ENCODE data around the gene GMPR.

Gene GMPR

DNA sequence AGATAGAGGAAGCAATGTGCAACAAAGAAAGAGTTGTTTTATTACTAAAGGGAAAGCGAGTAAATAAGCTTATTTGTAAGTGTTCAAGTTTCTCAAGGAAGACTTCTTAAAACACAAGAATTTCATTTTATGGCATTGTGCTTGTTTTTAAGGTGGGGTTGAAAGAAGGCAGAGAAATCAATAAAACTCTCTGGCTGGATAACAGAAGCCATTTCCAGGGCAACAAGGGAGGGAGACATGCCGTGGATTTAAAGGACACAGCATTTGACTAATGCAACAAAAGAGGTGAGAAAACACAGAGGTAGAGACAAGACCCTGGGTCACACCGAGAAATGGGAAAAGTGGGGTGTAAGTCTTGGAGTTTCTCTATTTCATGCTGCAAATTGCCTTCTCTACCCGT is 28.8 kb upstream of the GMPR start:
- H3K4me3 ChIP-seq (ENCODE audit: control insufficient read depth, low read depth, low read length), result no peak overlapping the region
- no peak for TF ChIP-seq CTCF (IDR thresholded peaks at IDR 0.05; ENCODE audit: control insufficient read depth, insufficient read depth, low read depth, low read length, missing control alignments)
- no peak for DNase-seq (ENCODE audit: low read depth)

GRCh38 chr6:16212276-16212675 is 26.1 kb upstream of the GMPR start:
- DNase-seq (ENCODE audit: low read depth), result no peak
- TF ChIP-seq CTCF (IDR thresholded peaks at IDR 0.05; ENCODE audit: control insufficient read depth, insufficient read depth, low read depth, low read length, missing control alignments), result no peak
- no peak overlapping the region for H3K4me3 ChIP-seq (ENCODE audit: control insufficient read depth, low read depth, low read length)

DNA sequence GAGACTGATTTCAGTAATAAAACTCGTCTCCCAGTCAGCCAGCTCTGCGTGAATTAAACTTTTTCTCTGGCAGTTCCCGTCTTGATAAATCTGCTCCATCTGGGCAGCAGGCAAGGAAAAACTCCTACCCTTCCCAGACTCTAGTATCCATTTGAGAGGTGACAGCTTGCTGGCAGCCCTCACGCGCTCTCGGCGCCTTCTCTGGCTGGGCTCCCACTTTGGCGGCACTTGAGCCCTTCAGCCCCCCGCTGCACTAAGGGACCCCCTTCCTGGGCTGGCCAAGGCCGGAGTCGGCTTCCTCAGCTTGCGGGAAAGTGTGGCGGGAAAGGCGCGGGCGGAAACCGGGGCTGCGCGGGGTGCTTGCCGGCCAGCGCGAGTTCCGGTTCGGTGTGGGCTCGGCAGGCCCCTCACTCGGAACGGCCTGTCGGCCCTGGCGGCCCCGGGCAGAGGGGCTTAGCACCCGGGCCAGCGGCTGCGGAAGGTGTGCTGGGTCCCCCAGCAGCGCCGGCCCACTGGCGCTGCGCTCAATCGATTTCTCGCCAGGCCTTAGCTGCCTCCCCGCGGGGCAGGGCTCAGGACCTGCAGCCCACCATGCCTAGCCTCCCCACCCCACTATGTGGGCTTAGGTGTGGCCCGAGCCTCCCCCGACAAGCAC is 21.8 kb upstream of the GMPR start:
- no peak for TF ChIP-seq CTCF (IDR thresholded peaks at IDR 0.05; ENCODE audit: control insufficient read depth, insufficient read depth, low read depth, low read length, missing control alignments)
- H3K4me3 ChIP-seq (ENCODE audit: control insufficient read depth, low read depth, low read length), result no peak overlapping the region
- no peak for DNase-seq (ENCODE audit: low read depth)

GRCh38 chr6:16217156-16217721 is 21.1 kb upstream of the GMPR start:
- TF ChIP-seq CTCF (IDR thresholded peaks at IDR 0.05; ENCODE audit: control insufficient read depth, insufficient read depth, low read depth, low read length, missing control alignments), result no peak
- H3K4me3 ChIP-seq (ENCODE audit: control insufficient read depth, low read depth, low read length), result no peak overlapping the region
- DNase-seq (ENCODE audit: low read depth), result no peak

DNA sequence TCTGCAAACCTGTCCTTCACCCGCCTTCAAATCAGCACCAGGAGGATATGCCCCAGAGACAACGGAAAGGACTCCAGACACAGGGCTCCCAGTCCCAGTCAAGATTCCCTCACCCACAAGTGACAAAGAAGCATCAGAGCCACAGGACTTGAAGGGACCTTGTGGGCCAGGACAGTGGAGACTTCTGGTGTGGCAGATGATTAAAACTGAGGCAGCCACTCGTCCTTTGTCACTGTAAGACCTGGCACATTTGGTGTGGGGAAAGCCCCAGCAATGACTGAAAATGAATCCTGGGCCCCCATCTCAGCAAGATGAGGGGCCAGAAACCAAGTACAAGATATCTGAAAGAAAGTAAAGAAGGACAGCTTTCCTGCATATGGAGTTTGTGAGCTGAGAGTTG is 15.6 kb upstream of the GMPR start:
- TF ChIP-seq CTCF (IDR thresholded peaks at IDR 0.05; ENCODE audit: control insufficient read depth, insufficient read depth, low read depth, low read length, missing control alignments), result no peak
- DNase-seq (ENCODE audit: low read depth), result no peak
- H3K4me3 ChIP-seq (ENCODE audit: control insufficient read depth, low read depth, low read length), result no peak overlapping the region

DNA sequence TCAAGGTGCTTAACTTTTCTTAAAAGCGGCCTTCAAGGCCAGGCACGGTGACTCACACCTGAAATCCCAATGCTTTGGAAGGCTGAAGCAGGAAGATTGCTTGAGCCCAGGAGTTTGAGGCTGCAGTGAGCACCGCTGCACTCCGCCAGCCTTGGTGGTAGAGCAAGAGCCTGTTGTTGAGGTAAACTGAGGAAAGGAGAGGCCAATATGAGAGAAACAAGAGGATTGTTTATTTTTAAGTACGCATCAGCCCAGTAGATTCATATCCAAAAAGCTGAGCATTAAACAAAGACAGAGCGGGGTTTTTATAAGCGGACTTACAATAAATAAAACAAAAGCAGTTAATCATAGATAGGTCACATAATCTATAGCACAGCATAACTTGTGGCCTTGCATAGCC is 15.0 kb upstream of the GMPR start:
- TF ChIP-seq CTCF (IDR thresholded peaks at IDR 0.05; ENCODE audit: control insufficient read depth, insufficient read depth, low read depth, low read length, missing control alignments), result no peak
- no peak for DNase-seq (ENCODE audit: low read depth)
- H3K4me3 ChIP-seq (ENCODE audit: control insufficient read depth, low read depth, low read length), result no peak overlapping the region
